ENCODE data around the gene CCL3. TPM values are rescaled to one million over a fixed set of nuclear protein-coding genes. Genes with fewer than 3 reads are reported as not detected.

The CCL3 gene
- total RNA-seq, 1 donor from 2014 or later = not detected

DNA sequence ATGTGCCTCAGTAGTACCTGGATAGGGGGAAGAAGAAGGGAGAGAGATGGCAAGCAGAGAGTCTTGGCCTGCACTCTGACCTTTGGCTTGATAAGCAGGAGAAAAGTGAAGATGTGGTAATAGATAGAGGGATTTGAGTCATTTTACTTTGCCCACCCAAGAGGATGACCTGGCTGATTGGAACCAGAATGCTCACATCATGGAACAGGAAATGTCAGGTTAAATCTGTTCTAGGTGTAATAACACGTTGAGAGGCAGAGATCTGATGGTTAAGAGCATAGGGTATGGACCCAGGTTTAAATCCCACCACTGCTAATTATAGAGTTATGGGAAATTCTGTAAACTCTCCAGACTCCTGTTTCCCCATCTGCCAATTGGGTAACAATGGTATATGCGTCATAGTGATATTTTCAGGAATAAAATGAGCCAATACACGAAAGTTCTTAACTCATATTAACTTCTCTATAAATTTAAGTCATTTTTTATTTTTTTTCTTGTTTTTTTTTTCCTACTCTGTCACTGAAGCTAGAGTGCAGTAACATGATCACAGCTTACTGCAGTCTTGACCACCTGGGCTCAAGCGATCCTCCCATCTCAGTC lies 33.9 kb downstream of the CCL3 start:
- DNase-seq (ENCODE audit: extremely low read depth, low read depth, low spot score) = no peak

DNA sequence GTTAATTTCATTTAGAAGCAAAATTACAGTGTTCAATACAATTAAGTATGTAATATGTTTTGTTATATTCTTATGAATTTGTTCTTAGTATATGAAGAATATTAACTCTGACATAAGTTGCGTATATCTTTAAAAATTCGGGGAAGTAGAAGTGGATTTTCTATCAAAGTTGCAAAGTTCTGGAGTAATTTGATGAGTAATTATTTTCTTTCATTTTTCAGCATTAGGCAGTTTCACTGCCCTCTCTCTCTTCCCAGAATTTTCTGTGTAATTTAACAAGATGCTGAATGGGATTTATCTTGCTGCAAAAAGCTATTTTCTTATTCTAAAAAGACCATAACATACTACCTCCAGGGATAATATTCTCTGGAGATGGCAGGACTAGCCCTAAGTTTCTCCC lies 34.8 kb downstream of the CCL3 start:
- no peak for DNase-seq (ENCODE audit: extremely low read depth, low read depth, low spot score)

- no peak for DNase-seq (ENCODE audit: extremely low read depth, low read depth, low spot score)
These were observed 40.3 kb downstream of the CCL3 start for GRCh38 chr17:36049643-36050042.

DNA sequence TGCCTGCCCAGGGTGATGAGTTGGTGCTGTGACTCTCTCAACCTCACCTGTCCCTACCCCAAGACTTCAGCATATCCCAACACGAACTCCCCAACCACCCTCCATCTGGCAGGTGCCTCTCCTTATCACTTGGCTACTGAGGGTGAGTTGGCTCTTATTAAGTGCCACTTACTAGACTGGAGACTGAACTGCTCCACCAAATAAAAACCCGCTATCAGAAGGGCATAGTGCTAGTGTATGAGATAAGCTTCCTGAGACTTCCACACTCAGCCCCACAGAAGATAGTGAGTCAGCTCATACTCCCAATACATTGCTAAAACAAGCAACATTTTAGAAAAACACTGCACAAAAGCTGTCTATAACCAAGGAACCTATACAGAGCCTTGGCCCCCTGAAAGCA lies 41.9 kb downstream of the CCL3 start:
- DNase-seq (ENCODE audit: extremely low read depth, low read depth, low spot score) = no peak

Other genes with a start within 250 kb of the CCL3 start
- not detected in 2 replicates for gene HEATR9, start 221.3 kb downstream of the CCL3 start, total RNA-seq
- 1.6 and 1.8 TPM in 2 replicates for gene CCL5, start 209.8 kb downstream of the CCL3 start, total RNA-seq
- gene RDM1, start 159.4 kb downstream of the CCL3 start, total RNA-seq = 0.47 TPM in 1 of 2 replicates, not detected in the other
- not detected in 2 replicates for gene LYZL6, start 146.4 kb downstream of the CCL3 start, total RNA-seq
- gene CCL16, start 108.6 kb downstream of the CCL3 start, total RNA-seq = not detected in 2 replicates
- 5.6 and 11.2 TPM in 2 replicates for gene CCL14, start 103.4 kb downstream of the CCL3 start, total RNA-seq
- not detected in 2 replicates for gene CCL15, start 88.6 kb downstream of the CCL3 start, total RNA-seq
- not detected in 2 replicates for gene CCL23, start 72.2 kb downstream of the CCL3 start, total RNA-seq
- not detected in 2 replicates for gene CCL18, start 25.9 kb downstream of the CCL3 start, total RNA-seq
- not detected in 2 replicates for gene CCL4, start 13.7 kb upstream of the CCL3 start, total RNA-seq
- gene TBC1D3B, start 86.5 kb upstream of the CCL3 start, total RNA-seq = 0.39 and 1.3 TPM in 2 replicates
- gene CCL3L1, start 106.6 kb upstream of the CCL3 start, total RNA-seq = not detected in 2 replicates
- gene CCL4L2, start 120.9 kb upstream of the CCL3 start, total RNA-seq = not detected in 2 replicates
- 1.5 and 1.6 TPM in 2 replicates for gene TBC1D3I, start 174.4 kb upstream of the CCL3 start, total RNA-seq
- gene TBC1D3G, start 233.7 kb upstream of the CCL3 start, total RNA-seq = not detected in 2 replicates

Data from glomerular endothelial cell (primary cell).